Calu3 (cell line): ENCODE data around the gene POPDC2. TPM values are rescaled to one million over a fixed set of nuclear protein-coding genes. Genes with fewer than 3 reads are reported as not detected.
"Not testable (repeated sequence)": the region's sequence is repeated elsewhere in the genome, so short reads cannot be mapped to it uniquely, and the experiment has no call there.

Experiments
- BruUV-seq: library from RNA; stranded (reverse); fragments of 400-500 nt; replicated peaks from 2 replicates; lab custom pipeline; 2021; lab: Mats Ljungman, UMichigan
- CTCF ChIA-PET: fragments of 300-600 bp; sonication (Branson Sonifier 250); formaldehyde crosslinking; loops from one replicate; lab custom pipeline; 2022; ENCODE audit warnings: antibody characterized with exemption; lab: Charles Lee
- DNase-seq: peaks from one replicate; pipeline ENCODE4 v3.0.0; 2022
- H3K27ac Mint-ChIP-seq: one replicate; pipeline ENCODE4 v1.8.0; 2022; ENCODE audit warnings: mixed read lengths; ENCODE audit not compliant: unreplicated experiment
- H3K27me3 Mint-ChIP-seq: one replicate; pipeline ENCODE4 v1.8.0; 2022; ENCODE audit warnings: mixed read lengths; ENCODE audit not compliant: unreplicated experiment
- H3K36me3 Mint-ChIP-seq: one replicate; pipeline ENCODE4 v1.8.0; 2022; ENCODE audit warnings: mild to moderate bottlenecking, moderate library complexity, mixed read lengths; ENCODE audit not compliant: insufficient read depth, unreplicated experiment
- H3K4me1 Mint-ChIP-seq: one replicate; pipeline ENCODE4 v1.8.0; 2022; ENCODE audit warnings: mild to moderate bottlenecking, low read depth, mixed read lengths; ENCODE audit not compliant: unreplicated experiment
- H3K4me3 Mint-ChIP-seq: one replicate; pipeline ENCODE4 v1.8.0; 2022; ENCODE audit warnings: mild to moderate bottlenecking, low read depth, moderate library complexity, mixed read lengths; ENCODE audit not compliant: unreplicated experiment
- H3K9me3 Mint-ChIP-seq: one replicate; pipeline ENCODE4 v1.8.0; 2022; ENCODE audit warnings: low read depth, mixed read lengths; ENCODE audit not compliant: unreplicated experiment
- intact Hi-C: fragments of 100-400 bp; cut with micrococcal nuclease; formaldehyde crosslinking; loops from one replicate; pipeline ENCODE4 v1.10.0; 2022; ENCODE audit not compliant: unreplicated experiment
- total RNA-seq: library from RNA; stranded (reverse); gene quantifications from 2 replicates; pipeline ENCODE4 v1.2.3, GENCODE V29; 2022
- TF ChIP-seq, protein P1 (sequence below): fragments of 200-600 bp; IDR thresholded peaks from one replicate; pipeline ENCODE4 v1.8.0; 2022; ENCODE audit warnings: antibody characterized with exemption; ENCODE audit not compliant: unreplicated experiment

POPDC2 gene
- total RNA-seq, 1 experiment from 2014 or later, result 0.80 TPM

DNA sequence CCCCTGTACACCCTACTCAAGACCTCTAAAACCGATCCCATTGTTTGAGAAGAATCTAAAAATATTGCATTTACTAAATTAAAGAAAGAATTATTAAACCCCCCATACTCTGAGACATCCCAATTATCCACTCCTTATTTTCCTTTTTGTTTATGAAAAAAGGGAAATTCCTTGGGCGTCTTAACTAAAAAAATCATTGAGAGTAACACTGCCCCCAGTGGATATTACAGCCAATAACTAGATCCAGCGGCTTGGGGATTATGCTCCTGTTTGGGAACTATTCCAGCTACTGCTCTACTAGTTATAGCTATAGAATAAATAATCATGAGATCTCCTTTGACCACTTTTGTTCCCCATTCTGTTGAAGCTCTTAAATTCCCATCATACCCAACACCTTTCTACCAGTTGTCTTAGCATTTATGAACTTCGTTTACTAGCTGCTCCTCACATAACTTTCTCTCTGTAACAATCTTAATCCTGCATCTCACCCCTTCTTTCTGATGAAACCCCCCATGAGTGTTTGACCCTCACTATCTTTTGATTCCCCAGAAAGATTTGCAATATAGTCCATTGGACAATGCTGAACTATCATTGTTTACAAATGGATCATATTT, 29.8 kb upstream of the POPDC2 start:
- DNase-seq, result peak; percentile 9
- Mint-ChIP-seq H3K9me3 (peaks cover 3% of the 10 kb centered on the region), H3K4me3 (no peak overlapping the region), H3K27ac (no peak overlapping the region), H3K4me1 (no peaks in the 10 kb centered on the region), H3K27me3 (no peaks in the 10 kb centered on the region), H3K36me3 (no peaks in the 10 kb centered on the region)
- no TSS peak for BruUV-seq
- TF ChIP-seq, protein P1, sequence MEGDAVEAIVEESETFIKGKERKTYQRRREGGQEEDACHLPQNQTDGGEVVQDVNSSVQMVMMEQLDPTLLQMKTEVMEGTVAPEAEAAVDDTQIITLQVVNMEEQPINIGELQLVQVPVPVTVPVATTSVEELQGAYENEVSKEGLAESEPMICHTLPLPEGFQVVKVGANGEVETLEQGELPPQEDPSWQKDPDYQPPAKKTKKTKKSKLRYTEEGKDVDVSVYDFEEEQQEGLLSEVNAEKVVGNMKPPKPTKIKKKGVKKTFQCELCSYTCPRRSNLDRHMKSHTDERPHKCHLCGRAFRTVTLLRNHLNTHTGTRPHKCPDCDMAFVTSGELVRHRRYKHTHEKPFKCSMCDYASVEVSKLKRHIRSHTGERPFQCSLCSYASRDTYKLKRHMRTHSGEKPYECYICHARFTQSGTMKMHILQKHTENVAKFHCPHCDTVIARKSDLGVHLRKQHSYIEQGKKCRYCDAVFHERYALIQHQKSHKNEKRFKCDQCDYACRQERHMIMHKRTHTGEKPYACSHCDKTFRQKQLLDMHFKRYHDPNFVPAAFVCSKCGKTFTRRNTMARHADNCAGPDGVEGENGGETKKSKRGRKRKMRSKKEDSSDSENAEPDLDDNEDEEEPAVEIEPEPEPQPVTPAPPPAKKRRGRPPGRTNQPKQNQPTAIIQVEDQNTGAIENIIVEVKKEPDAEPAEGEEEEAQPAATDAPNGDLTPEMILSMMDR, result no peak
- CTCF ChIA-PET, result no interaction called here
- intact Hi-C loops, result no loop called here

DNA sequence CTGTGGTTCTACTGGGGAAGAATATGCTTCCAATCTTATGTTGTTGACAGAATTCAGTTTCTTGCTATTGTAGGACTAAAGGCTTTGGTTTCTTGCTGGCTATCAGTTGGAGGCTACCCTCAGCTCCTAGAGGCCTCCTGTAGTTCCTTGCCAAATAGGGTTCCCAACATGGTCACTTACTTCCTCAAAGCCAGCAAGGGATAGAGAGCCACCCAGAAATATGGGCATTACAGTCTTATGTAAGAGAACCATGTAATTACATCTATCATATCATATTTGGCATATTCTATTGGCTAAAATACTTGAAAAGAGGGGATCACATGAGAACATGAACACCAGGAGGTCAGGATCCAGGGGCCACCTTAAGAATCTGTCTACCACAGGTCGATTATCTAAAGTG, 23.0 kb upstream of the POPDC2 start:
- BruUV-seq, result no TSS peak
- H3K27ac Mint-ChIP-seq, result no peak overlapping the region
- TF ChIP-seq, protein P1, result no peak
- H3K27me3 Mint-ChIP-seq, result no peaks in the 10 kb centered on the region
- H3K4me1 Mint-ChIP-seq, result no peaks in the 10 kb centered on the region
- H3K36me3 Mint-ChIP-seq, result no peaks in the 10 kb centered on the region
- intact Hi-C loops, result loop anchor here (10.0 kb wide), 1 partner anchor 159 kb away; no protein-coding TSS in a partner anchor
- CTCF ChIA-PET, result no interaction called here
- no peak for DNase-seq
- peaks cover 3% of the 10 kb centered on the region for H3K9me3 Mint-ChIP-seq
- no peak overlapping the region for H3K4me3 Mint-ChIP-seq

DNA sequence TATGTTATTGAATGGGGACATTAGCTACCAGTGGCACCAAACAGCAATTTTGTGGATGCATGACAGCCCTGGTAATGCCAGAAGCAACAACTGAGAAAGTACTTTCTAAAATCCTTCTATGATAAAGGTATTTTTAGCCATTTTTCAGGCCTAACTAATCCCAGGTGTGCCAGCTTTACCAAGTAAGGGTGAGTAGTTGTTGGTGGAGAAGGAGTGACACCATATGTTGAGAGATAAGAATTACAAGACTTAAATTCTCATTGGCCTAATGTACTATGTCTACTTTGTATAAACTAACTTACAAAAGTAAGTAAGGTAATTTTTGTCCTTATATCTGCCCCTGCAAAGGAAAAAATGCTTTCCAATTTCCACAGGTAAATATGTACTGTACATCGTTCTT, 20.9 kb upstream of the POPDC2 start:
- no TSS peak for BruUV-seq
- H3K4me3 Mint-ChIP-seq, result no peak overlapping the region
- CTCF ChIA-PET, result interaction anchor here (1.3 kb wide), 1 partner anchor 218 kb away, joined by 3 read pairs; the partner anchor contains the start of gene TMEM39A

DNA sequence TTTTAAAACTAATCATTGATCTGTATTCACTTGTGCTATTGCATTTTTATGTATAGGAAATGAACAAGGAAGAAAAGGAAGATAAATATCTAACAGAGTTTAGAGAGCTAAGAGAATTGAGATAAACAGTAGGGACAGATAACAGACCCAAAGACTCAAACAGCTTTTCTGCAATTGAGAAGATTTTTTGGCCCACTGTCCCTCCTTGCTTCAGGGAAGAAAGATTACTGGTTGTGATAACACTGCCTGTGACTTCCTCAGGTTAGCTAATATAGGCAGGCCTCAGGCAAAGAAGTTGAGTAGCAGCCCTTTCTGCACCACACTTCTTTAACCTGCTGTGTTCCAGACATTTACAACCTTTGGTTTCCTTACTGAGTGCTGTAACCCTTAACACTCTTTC, 19.5 kb upstream of the POPDC2 start:
- TF ChIP-seq, protein P1, result no peak
- Mint-ChIP-seq H3K4me1 (no peaks in the 10 kb centered on the region), H3K27me3 (no peaks in the 10 kb centered on the region), H3K36me3 (peaks cover 13% of the 10 kb centered on the region), H3K4me3 (no peak overlapping the region), H3K9me3 (no peaks in the 10 kb centered on the region), H3K27ac (no peak overlapping the region)
- intact Hi-C loops, result loop anchor here (10.0 kb wide), 2 partner anchors 155 to 215 kb away; partner anchors contain the start of genes POGLUT1 and TMEM39A
- BruUV-seq, result no TSS peak
- CTCF ChIA-PET, result no interaction called here
- no peak for DNase-seq

More for the DNA sequence above, 20.9 kb upstream of the POPDC2 start:
- peaks cover 13% of the 10 kb centered on the region for H3K36me3 Mint-ChIP-seq
- no peaks in the 10 kb centered on the region for H3K9me3 Mint-ChIP-seq
- no peak overlapping the region for H3K27ac Mint-ChIP-seq
- intact Hi-C loops, result loop anchor here (1.0 to 10.0 kb wide), 3 partner anchors 156 to 799 kb away; no protein-coding TSS in a partner anchor
- no peaks in the 10 kb centered on the region for H3K27me3 Mint-ChIP-seq
- DNase-seq, result peak; percentile 15
- no peaks in the 10 kb centered on the region for H3K4me1 Mint-ChIP-seq
- TF ChIP-seq, protein P1, result no peak

DNA sequence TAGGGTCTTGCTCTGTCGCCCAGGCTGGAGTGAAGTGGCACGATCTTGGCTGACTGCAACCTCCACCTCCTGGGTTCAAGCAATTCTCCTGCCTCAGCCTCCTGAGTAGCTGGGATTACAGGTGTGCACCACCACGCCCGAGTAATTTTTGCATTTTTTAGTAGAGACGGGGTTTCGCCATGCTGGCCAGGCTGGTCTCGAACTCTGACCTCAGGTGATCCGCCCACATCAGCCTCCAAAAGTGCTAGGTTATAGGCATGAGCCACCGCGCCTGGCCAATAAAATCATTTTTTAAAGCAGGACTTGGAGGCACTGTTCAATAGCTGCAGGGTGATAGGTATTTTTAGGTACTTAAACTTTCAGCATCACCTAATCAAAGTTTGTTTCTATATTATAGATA, 17.8 kb upstream of the POPDC2 start:
- CTCF ChIA-PET, BruUV-seq, H3K9me3 Mint-ChIP-seq, H3K27me3 Mint-ChIP-seq, H3K27ac Mint-ChIP-seq, DNase-seq, H3K4me3 Mint-ChIP-seq, H3K4me1 Mint-ChIP-seq: not testable (repeated sequence)
- intact Hi-C loops, result loop anchor here (10.0 kb wide), 1 partner anchor 213 kb away; the partner anchor contains the start of genes POGLUT1 and TMEM39A
- peaks cover 13% of the 10 kb centered on the region for H3K36me3 Mint-ChIP-seq
